HG03432 (cell line): ENCODE measurements around the gene CTU2.

Experiments used
- ATAC-seq: cut with Tn5 transposase; IDR thresholded peaks from one replicate; pipeline ENCODE4 v1.9.1; 2021; ENCODE audit warnings: mild to moderate bottlenecking, moderate library complexity; ENCODE audit not compliant: unreplicated experiment

Gene CTU2

DNA sequence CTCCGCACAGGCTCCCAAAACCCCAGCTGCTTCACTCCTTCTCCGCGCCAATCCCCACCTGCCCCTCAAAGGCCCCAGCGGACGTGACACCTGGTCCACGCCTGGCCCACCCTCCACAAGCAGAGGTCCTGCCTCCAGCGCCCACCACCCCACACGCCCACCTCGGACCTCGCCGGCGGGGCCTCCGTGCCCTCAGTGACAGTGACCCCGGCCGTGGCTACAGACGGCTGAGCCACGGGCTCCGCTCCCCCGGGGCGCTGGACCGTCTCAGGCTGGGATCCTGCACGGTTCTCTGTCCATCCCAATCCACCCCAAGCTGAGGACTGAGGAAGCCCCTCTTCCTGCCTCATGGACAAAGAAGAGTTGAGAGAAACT lies 53.7 kb downstream of the CTU2 start:
- ATAC-seq: no peak

DNA sequence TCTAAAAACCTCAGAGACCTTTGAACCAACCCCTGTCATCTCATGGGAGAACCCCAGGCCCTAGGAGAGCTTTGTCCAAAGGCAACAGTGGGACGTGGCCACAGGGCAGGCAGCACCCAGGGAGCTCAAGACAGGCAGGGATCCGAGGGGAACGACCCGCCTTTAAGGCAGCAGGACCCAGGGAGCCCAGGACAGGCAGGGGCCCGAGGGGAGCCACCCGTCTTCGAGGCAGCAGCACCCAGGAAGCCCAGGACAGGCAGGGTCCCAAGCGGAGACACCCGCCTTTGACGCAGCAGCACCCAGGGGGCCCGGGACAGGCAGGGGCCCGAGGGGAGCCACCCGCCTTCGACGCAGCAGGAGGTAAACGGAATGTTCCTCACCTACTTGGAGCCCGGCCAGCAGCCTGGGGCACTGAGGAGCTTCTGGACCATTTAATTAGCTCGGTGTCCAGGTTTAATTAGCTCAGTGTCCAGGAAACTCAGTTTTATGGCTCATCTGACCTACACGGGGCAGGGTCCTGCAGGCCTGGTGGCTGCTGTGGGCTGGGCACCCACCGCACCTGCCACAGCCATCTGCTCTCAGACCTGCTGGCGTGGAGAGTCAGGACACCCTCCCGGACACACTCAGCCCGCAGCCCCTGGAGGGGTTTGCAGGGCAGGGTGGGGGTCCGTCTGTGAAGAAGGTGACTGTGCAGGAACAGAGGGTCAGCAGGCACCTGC lies 54.3 kb downstream of the CTU2 start:
- no peak for ATAC-seq

DNA sequence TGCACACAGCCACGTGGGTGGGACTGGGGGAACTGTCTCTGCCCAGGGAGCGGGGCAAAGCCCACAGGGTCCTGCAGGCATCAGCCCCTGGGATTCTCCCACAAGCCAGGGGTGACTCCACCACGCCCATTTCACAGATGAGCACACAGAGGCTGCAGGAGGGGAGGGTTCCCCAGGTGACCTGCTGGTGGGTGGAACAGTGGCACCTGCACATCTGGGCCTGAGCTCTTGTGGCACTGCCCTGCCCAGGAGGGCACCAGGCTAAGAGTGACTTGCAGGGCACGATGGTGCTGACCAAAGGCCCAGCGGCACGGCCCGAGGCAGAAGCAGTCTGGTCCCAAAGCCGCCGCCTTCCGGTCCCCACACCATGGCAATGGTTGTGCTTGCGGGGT lies 54.8 kb downstream of the CTU2 start:
- ATAC-seq: no peak

DNA sequence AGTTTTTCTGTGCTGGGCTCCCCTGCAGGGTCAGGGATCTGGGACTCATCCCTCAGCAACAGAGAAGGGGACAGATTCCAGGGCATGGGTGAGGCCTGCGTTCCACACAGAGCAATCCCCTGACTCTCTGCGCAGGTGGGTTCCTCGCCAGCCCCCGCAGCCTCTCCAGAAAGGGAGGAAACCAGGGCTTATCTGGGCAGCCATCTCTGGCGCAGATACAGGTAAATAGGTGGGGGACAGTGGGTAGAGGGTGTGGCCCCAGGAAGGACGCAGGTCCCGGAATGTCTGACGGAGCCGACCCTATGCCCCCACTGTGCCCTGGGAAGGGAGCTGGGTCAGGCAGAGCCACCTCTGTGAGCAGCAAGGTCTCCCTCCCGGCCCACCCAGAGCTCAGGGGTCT lies 55.5 kb downstream of the CTU2 start:
- no peak for ATAC-seq

DNA sequence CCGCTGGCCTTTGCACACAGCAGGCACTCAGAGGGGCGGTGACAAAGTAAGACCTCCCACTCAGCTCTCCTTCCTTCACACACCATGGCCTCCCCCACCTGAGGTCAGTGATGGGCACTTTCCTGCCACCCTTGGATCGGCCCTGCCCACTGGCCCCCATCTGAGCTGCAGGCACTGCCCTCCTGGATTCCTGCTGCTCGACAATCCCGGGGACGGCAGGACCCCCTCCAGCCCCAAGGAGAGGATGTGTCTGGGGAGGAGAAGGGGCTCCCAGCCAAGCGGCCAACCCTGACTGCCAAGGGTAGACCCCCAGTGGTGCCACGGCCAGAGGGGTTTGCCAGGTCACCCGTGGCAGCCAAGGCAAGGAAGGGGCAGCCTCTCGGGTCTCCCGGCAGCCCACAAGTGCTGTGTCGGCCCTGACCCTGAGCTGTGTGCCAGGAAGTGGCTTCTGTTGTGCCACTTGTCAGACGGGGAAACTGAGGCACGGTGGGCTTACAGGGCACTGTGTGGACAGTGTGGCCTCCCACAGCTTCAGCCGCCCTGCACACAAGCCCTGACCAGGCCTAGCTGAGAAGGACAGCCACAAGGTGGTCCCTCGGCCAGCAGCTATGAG lies 56.1 kb downstream of the CTU2 start:
- no peak for ATAC-seq

DNA sequence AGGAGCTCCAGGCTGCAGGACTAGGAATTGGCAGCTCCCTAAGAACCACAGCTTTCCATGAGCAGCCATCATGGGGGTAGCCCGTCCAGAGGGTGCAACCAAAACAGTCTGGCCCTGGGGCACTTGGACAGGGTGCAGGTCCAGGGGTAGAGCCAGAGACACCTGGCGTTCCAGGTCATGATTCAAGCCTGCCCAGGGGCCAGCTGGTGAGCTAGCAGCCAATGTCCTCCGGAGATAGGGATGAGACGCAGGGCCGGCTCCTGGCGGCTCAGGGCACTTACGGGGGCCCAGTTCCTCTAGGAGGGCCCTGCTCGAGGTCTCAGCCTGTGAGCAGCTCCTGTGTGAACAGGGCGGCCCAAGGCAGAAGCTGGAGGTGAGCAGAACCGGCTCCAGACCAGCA lies 56.6 kb downstream of the CTU2 start:
- no peak for ATAC-seq

DNA sequence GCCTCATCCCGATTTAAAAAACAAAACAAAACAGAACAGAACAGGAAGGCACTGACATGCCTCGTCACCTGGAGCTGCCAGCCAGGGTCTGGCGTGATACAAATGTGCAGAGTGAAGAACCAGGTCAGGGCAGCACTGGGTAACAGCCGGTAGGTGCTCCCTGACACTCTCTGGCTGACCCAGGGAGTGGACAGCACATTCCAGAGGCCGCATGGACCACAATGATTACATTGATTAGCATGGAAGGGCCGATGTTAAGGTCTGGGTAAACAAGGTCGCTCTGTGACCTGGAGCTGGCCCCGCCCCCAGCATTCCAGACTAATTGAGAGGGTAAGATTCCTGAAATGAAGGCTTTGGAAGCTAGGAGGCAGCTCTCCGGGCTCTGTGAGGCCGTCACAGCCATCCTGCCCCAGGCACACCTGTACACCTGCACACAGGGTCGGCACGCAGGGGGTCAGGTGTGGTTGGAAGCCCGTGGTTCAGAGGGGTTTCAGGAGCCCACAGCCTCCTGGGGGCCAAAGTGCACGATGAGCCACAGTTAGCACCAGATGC lies 57.3 kb downstream of the CTU2 start:
- no peak for ATAC-seq

DNA sequence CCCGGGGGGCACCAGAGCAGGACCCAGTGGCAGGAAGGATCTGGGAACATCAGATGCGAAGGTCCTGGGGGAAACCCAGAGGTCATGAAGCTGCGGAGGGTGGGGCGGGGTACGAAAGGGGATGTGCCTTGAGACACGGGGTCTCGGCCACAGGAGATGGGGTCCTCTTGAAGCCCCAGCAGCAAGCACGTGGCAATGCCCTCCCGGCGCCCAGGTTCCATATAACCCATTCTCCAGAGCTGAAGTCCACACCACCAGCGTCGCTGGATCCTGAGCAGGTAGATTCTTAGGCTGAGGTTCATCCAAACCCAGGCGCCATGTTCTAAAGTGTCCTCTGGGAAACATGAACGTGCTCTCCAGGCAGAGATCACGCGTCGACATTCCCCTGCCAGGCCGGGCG lies 57.8 kb downstream of the CTU2 start:
- no peak for ATAC-seq

DNA sequence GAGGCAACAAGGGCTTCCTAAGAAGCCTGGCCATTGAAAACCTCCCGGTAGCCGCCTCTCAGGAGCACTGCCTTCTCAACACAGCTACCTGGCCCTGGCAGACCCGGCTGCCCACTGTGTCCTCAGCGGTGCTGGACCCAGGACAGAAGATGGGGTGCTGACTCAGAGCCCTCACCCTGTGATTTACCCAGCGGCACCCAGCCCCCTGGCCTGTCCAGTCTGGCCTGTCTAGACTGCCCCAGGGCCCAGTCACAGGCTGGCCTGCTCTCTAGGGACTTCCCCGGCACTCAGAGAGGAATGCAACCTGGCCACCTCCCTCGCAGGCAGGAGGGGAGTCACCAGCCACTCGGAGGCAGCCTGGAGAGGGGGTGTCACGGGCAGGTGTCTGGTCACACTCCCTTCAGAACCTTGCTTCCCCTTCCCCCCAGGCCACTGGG lies 58.6 kb downstream of the CTU2 start:
- no peak for ATAC-seq
